HepG2 (cell line): ENCODE data around the gene MAB21L4. TPM values are rescaled to one million over a fixed set of nuclear protein-coding genes. Genes with fewer than 3 reads are reported as not detected.

Experiments used
- CHD2 ChIP-seq: IDR thresholded peaks from 2 replicates; pipeline ENCODE4 v1.6.1; 2011; ENCODE audit warnings: low read depth, low read length, improper control_type of control experiment
- FLYWCH1 ChIP-seq: sonication (generic); formaldehyde crosslinking; IDR thresholded peaks from 2 replicates; pipeline ENCODE4 v1.8.1; 2023; ENCODE audit warnings: mild to moderate bottlenecking, missing genetic modification reagents
- FOXA1 ChIP-seq, 2 experiments: fragments of 450-650 bp in 1 of 2; sonication (generic) in 1 of 2; formaldehyde crosslinking in 1 of 2; IDR thresholded peaks; 2 replicates each; pipeline versions ENCODE4 v1.4.0 to v1.6.1; 2016 to 2020; ENCODE audit warnings: missing genetic modification reagents in 1 of 2
- MBD4 ChIP-seq: IDR thresholded peaks from 2 replicates; pipeline ENCODE4 v1.6.1; 2012; ENCODE audit warnings: low read length, inconsistent platforms, borderline replicate concordance
- PAX8 ChIP-seq: sonication (generic); formaldehyde crosslinking; IDR thresholded peaks from 2 replicates; pipeline ENCODE4 v1.8.0; 2022; ENCODE audit warnings: mild to moderate bottlenecking, missing genetic modification reagents, borderline replicate concordance
- PCBP1 ChIP-seq: fragments of 200-400 bp; formaldehyde crosslinking; IDR thresholded peaks from 2 replicates; pipeline ENCODE4 v1.6.1; 2017; ENCODE audit warnings: mild to moderate bottlenecking, low read depth, low read length, borderline replicate concordance
- PHF20 ChIP-seq: sonication (generic); formaldehyde crosslinking; IDR thresholded peaks from 2 replicates; pipeline ENCODE4 v1.5.0; 2020; ENCODE audit warnings: mild to moderate bottlenecking, missing genetic modification reagents
- RBFOX2 ChIP-seq: fragments of 200-400 bp; formaldehyde crosslinking; IDR thresholded peaks from 2 replicates; pipeline ENCODE4 v1.6.1; 2017; ENCODE audit warnings: low read depth, mild to moderate bottlenecking, low read length
- RCOR2 ChIP-seq: IDR thresholded peaks from 2 replicates; pipeline ENCODE4 v1.6.1; 2016; ENCODE audit warnings: missing biosample characterization, missing genetic modification reagents
- SOX6 ChIP-seq, 2 experiments: fragments of 450-650 bp in 1 of 2; sonication (generic) in 1 of 2; formaldehyde crosslinking in 1 of 2; IDR thresholded peaks; 2 replicates each; pipeline versions ENCODE4 v1.4.0 to v1.6.1; 2017 to 2020; ENCODE audit warnings: antibody characterized with exemption in 1 of 2, mild to moderate bottlenecking in 1 of 2, missing genetic modification reagents in 1 of 2
- ZNF138 ChIP-seq: sonication (generic); formaldehyde crosslinking; IDR thresholded peaks from 2 replicates; pipeline ENCODE4 v1.5.0; 2020; ENCODE audit warnings: mild to moderate bottlenecking, low read depth, missing genetic modification reagents
- ZNF232 ChIP-seq: sonication (generic); formaldehyde crosslinking; IDR thresholded peaks from 2 replicates; pipeline ENCODE4 v1.4.0; 2020; ENCODE audit warnings: missing genetic modification reagents, borderline replicate concordance
- ZNF335 ChIP-seq: sonication (generic); formaldehyde crosslinking; IDR thresholded peaks from 2 replicates; pipeline ENCODE4 v1.4.0; 2020; ENCODE audit warnings: missing genetic modification reagents
- ZNF543 ChIP-seq: sonication (generic); formaldehyde crosslinking; IDR thresholded peaks from 2 replicates; pipeline ENCODE4 v1.4.0; 2020; ENCODE audit warnings: mild to moderate bottlenecking, missing genetic modification reagents
- ZNF747 ChIP-seq: sonication (generic); formaldehyde crosslinking; IDR thresholded peaks from 2 replicates; pipeline ENCODE4 v1.8.1; 2023; ENCODE audit warnings: missing genetic modification reagents, mild to moderate bottlenecking, borderline replicate concordance
- ZNF792 ChIP-seq: IDR thresholded peaks from 2 replicates; pipeline ENCODE4 v1.6.1; 2016
- polyA plus RNA-seq, 8 experiments: library from polyadenylated mRNA; depleted of rRNA in 3 of 8; stranded (reverse) in 7 of 8; unstranded in 1 of 8; fragments of >200 nt; fragmentation: Illumina TruSeq in 4 of 8; extraction: Trizol in 4 of 8; gene quantifications; 2 replicates each; pipeline versions ENCODE4 v1.2.1 to v1.2.3, GENCODE V29; 2011 to 2016; ENCODE audit warnings: low read depth in 4 of 8, missing spikeins in 1 of 8, mixed read lengths in 1 of 8; ENCODE audit not compliant: insufficient read depth in 1 of 8
- total RNA-seq, 5 experiments: library from RNA; depleted of rRNA; stranded (reverse); fragments of >200 nt; fragmentation: Illumina TruSeq; extraction: Trizol; gene quantifications; 2 replicates each; pipeline ENCODE4 v1.2.3, GENCODE V29; 2016; ENCODE audit warnings: low read depth in 1 of 5
- TF ChIP-seq, protein P1 (sequence below): sonication (generic); formaldehyde crosslinking; IDR thresholded peaks from 2 replicates; pipeline ENCODE4 v1.5.0; 2020; ENCODE audit warnings: mild to moderate bottlenecking, missing genetic modification reagents
- TF ChIP-seq, protein P2 (sequence below), 2 experiments: IDR thresholded peaks; 2 replicates each; pipeline ENCODE4 v1.6.1; 2011 to 2012; ENCODE audit warnings: low read length in 2 of 2, borderline replicate concordance in 1 of 2, low read depth in 1 of 2, mild to moderate bottlenecking in 1 of 2, moderate library complexity in 1 of 2
- TF ChIP-seq, protein P3 (sequence below): sonication (generic); formaldehyde crosslinking; IDR thresholded peaks from 2 replicates; pipeline ENCODE4 v1.4.0; 2020; ENCODE audit warnings: mild to moderate bottlenecking, missing genetic modification reagents

Gene MAB21L4
- total and polyA plus RNA-seq, 2 of the 13 experiments (the other 11 are each of a cell fraction or from before 2014, with no cell fraction given): 3.0 to 14.0 TPM

DNA sequence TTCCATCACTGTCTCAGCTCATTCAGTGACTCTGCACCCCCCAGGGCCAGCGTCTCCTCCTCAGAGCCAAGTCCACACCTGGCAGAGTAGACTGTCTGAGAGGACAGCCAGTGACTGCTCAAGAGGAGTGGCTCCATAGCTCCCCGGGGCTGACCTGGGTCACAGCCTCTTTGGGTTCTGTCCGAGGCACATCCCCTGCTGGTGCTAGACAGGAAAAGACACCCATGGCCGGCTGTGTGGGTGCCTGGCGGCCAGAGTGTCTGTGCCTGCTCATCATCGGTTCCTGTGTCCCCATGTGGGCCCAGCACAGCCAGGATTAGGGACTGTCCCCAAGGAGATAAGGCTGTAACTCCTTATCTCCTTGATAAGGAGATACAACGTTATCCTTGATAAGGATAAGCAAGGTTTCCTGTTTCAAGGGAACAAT, 6.7 kb upstream of the MAB21L4 start (continued):
- TF ChIP-seq SOX6 (IDR thresholded peaks at IDR 0.05) (no peak), SOX6 (CRISPR knock-in tag; IDR thresholded peaks at IDR 0.05) (no peak), PHF20 (CRISPR knock-in tag) (no peak), CHD2 (no peak), PAX8 (CRISPR knock-in tag) (no peak), RCOR2 (no peak), ZNF232 (no peak), PCBP1 (no peak), ZNF747 (no peak), ZNF792 (CRISPR knock-in tag) (no peak), FLYWCH1 (CRISPR knock-in tag) (no peak), RBFOX2 (no peak), ZNF138 (CRISPR knock-in tag) (no peak), ZNF335 (no peak), ZNF543 (CRISPR knock-in tag) (no peak), MBD4 (no peak), FOXA1 (IDR thresholded peaks at IDR 0.05) (no peak), FOXA1 (CRISPR knock-in tag; IDR thresholded peaks at IDR 0.05) (no peak)
- TF ChIP-seq, protein P1, sequence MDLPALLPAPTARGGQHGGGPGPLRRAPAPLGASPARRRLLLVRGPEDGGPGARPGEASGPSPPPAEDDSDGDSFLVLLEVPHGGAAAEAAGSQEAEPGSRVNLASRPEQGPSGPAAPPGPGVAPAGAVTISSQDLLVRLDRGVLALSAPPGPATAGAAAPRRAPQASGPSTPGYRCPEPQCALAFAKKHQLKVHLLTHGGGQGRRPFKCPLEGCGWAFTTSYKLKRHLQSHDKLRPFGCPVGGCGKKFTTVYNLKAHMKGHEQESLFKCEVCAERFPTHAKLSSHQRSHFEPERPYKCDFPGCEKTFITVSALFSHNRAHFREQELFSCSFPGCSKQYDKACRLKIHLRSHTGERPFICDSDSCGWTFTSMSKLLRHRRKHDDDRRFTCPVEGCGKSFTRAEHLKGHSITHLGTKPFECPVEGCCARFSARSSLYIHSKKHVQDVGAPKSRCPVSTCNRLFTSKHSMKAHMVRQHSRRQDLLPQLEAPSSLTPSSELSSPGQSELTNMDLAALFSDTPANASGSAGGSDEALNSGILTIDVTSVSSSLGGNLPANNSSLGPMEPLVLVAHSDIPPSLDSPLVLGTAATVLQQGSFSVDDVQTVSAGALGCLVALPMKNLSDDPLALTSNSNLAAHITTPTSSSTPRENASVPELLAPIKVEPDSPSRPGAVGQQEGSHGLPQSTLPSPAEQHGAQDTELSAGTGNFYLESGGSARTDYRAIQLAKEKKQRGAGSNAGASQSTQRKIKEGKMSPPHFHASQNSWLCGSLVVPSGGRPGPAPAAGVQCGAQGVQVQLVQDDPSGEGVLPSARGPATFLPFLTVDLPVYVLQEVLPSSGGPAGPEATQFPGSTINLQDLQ (CRISPR knock-in tag): no peak
- TF ChIP-seq, protein P2, sequence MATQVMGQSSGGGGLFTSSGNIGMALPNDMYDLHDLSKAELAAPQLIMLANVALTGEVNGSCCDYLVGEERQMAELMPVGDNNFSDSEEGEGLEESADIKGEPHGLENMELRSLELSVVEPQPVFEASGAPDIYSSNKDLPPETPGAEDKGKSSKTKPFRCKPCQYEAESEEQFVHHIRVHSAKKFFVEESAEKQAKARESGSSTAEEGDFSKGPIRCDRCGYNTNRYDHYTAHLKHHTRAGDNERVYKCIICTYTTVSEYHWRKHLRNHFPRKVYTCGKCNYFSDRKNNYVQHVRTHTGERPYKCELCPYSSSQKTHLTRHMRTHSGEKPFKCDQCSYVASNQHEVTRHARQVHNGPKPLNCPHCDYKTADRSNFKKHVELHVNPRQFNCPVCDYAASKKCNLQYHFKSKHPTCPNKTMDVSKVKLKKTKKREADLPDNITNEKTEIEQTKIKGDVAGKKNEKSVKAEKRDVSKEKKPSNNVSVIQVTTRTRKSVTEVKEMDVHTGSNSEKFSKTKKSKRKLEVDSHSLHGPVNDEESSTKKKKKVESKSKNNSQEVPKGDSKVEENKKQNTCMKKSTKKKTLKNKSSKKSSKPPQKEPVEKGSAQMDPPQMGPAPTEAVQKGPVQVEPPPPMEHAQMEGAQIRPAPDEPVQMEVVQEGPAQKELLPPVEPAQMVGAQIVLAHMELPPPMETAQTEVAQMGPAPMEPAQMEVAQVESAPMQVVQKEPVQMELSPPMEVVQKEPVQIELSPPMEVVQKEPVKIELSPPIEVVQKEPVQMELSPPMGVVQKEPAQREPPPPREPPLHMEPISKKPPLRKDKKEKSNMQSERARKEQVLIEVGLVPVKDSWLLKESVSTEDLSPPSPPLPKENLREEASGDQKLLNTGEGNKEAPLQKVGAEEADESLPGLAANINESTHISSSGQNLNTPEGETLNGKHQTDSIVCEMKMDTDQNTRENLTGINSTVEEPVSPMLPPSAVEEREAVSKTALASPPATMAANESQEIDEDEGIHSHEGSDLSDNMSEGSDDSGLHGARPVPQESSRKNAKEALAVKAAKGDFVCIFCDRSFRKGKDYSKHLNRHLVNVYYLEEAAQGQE (IDR thresholded peaks at IDR 0.05; ENCODE audit: borderline replicate concordance in 1 of 2, low read depth in 1 of 2, low read length in 2 of 2): no peak
- TF ChIP-seq, protein P3, sequence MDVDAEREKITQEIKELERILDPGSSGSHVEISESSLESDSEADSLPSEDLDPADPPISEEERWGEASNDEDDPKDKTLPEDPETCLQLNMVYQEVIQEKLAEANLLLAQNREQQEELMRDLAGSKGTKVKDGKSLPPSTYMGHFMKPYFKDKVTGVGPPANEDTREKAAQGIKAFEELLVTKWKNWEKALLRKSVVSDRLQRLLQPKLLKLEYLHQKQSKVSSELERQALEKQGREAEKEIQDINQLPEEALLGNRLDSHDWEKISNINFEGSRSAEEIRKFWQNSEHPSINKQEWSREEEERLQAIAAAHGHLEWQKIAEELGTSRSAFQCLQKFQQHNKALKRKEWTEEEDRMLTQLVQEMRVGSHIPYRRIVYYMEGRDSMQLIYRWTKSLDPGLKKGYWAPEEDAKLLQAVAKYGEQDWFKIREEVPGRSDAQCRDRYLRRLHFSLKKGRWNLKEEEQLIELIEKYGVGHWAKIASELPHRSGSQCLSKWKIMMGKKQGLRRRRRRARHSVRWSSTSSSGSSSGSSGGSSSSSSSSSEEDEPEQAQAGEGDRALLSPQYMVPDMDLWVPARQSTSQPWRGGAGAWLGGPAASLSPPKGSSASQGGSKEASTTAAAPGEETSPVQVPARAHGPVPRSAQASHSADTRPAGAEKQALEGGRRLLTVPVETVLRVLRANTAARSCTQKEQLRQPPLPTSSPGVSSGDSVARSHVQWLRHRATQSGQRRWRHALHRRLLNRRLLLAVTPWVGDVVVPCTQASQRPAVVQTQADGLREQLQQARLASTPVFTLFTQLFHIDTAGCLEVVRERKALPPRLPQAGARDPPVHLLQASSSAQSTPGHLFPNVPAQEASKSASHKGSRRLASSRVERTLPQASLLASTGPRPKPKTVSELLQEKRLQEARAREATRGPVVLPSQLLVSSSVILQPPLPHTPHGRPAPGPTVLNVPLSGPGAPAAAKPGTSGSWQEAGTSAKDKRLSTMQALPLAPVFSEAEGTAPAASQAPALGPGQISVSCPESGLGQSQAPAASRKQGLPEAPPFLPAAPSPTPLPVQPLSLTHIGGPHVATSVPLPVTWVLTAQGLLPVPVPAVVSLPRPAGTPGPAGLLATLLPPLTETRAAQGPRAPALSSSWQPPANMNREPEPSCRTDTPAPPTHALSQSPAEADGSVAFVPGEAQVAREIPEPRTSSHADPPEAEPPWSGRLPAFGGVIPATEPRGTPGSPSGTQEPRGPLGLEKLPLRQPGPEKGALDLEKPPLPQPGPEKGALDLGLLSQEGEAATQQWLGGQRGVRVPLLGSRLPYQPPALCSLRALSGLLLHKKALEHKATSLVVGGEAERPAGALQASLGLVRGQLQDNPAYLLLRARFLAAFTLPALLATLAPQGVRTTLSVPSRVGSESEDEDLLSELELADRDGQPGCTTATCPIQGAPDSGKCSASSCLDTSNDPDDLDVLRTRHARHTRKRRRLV (CRISPR knock-in tag): no peak
